T-helper 1 cell treated with Interleukin-12 subunit alpha and Interleukin-12 subunit beta and Interleukin-4 antibody, amounts not matched to agents 30 ng/mL and 1 ng/mL, for 36 hours (primary cell): Measurements from ENCODE around the gene ACAP2. TPM values are rescaled to one million over a fixed set of nuclear protein-coding genes. Genes with fewer than 3 reads are reported as not detected.
"Not testable (repeated sequence)": the region's sequence is repeated elsewhere in the genome, so short reads cannot be mapped to it uniquely, and the experiment has no call there.

Source experiments
- intact Hi-C: fragments of 100-400 bp; cut with micrococcal nuclease; formaldehyde crosslinking; loops from one replicate; pipeline ENCODE4 v1.15.1; 2024
- total RNA-seq: library from RNA; stranded (reverse); gene quantifications from 2 replicates; pipeline ENCODE4 v1.2.3, GENCODE V29; 2022

Gene ACAP2
- total RNA-seq, 1 donor from 2014 or later = 71.5 TPM

- intact Hi-C loops = no loop called here
These were observed 145.4 kb downstream of the ACAP2 start for GRCh38 chr3:195297446-195297845.

- intact Hi-C loops = no loop called here
These were observed 146.2 kb downstream of the ACAP2 start for GRCh38 chr3:195296662-195297061.

DNA sequence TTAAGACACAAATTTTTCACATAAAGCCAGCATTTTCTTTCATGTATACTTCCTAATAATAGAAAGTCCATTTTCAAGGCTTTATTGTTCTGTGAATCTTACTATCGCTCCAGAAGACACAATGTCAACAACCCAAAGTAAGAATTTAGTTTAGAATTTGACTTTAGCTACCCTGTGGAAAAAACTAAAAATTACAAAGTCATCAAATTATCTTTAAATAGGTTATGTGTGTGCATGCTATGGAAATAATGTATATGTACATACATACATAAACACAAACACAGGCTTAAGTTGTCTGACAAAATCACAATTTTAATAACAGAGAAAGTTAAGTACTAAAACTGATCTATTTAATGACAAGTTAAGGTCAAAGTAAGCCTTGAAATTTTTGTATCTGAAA is 151.7 kb downstream of the ACAP2 start:
- intact Hi-C loops = no loop called here

GRCh38 chr3:195290643-195291042 is 152.2 kb downstream of the ACAP2 start:
- intact Hi-C loops = not testable (repeated sequence)

DNA sequence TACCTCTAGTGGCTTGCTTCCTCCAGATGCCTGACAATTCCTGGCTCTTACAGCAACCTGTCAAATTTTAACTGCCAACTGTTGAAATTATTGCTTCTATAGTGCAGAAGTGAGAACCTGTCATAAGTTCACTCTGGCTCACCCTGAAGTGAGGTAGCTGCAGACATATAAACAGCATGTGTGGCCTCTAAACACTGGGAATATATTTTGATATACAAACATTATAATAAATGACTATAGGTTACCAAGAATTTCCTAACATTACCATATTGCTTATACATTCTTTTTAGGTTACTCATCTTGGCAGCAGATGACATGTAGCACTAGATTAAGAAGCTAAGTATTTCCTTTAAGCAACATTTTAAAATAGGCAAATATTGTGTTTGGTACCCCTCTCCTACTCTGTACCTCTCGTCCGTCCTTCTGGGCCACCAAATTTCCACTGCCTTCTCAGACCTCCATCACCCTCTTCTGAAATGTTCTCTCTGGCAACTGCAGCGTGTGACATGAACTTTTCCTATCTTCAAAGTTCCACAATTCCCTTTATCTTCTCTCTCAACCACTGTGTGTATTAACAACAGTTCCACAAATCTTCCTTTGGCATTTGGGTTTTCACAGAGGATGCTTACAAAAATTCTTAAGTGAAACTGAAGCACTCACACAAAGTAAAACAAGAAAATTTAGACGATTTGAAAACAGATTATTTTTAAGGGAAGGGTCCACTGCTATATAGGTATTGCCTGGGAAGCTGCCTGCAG is 156.5 kb downstream of the ACAP2 start:
- intact Hi-C loops = no loop called here

DNA sequence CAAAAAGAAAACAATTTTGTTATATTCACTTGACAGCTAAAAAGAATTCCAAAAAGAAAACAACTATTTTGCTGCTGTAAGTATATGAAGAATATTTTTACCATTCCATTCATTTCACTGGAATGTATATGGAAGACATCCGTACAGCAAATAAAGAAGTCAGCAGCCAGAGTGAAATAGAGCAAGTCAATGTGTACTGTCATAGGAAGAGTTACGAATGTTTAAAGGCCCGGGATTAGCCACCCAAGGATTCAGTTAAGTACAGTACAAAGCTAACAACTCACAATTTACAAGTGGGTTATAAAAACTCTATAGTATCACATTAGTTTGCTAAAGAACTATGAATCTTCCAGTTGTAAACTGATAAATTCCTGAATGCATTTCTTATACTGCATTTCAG is 157.4 kb downstream of the ACAP2 start:
- intact Hi-C loops = no loop called here

DNA sequence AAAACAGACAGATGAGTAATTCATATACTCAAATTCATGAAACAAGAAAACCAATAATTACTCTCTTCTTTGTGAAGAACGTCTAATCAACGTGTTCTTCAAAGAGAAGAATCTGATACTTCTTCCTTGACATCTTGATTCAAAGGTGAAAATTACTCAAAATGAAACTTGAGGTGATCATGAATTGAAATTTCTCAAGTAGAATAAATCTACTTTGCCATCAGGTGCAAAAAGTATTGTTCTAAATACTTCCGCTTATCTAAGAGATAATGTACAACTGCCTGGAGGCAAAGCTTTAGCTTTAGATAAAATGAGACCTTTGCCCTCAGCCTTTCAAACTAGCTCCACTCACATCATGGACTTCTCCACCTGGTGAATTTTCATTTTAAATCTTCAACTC is 158.0 kb downstream of the ACAP2 start:
- intact Hi-C loops = no loop called here

GRCh38 chr3:195282961-195283360 is 159.9 kb downstream of the ACAP2 start:
- intact Hi-C loops = no loop called here

DNA sequence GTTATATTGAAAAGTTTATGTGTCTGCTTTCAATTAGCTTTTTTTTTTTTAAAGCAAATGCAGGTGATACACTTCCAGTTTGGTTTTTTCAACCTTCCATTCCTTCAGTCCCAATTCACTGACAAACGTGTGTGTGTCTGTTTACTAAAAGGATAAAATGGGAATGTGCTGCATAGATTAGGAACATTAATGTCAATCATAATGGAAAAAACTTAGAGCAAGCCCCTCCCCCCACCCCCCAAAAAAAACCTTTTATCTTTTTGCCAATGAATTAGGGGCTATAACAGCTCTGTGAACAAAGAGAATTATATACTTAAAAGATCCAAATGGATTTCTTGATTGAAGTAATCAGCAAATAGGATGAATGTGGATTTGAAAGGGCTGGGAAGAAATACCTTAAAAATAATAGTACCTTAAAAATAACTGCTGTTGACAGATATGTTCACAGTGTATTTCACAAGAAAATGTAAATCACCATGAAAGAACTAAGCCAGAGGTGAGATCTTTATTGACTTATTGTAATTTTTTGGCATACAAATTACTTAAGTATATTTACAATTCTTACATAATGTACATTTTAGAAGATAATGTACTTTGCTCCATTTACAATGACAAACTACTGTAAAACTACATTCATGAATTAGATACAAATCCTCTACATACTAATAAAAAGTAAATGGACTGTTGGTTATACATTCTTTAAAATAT is 168.4 kb downstream of the ACAP2 start:
- intact Hi-C loops = loop anchor here (5.0 kb wide), 1 partner anchor 383 kb away; no protein-coding TSS in a partner anchor

- intact Hi-C loops = loop anchor here (1.0 to 5.0 kb wide), 12 partner anchors 11 to 635 kb away; partner anchors contain the start of genes ACAP2, LSG1 and PPP1R2
These were observed 171.2 kb downstream of the ACAP2 start for GRCh38 chr3:195271410-195272243.

DNA sequence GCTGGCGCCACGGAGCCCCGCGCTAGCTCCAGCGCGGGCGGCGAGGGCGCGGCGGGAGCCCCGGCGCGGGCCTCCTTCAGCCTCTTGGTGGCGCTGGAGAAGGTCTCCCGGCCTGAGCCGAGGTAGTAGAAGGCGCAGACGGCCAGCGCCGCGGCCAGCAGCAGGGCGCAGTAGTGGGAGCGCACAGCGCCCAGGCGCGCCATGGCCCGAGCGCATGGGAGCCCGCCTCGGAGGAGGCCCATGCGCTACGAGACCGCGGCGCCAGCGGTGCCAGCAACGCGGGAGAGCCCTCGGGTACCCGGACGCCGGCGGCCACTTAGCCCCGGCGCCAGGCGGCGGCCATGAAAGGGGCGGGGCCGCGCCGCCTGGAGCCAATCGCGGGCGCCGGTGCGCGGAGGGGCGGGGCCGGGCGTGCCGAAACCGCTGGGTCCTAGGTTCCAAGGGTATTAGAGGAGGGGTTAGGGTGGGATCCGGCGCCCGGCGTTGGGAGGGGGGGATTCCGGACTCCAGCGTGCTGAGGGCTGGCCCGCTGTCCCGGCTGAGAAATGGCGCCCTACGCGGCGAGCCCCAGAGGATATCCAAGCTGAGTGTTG is 171.9 kb downstream of the ACAP2 start, which contains the start of gene XXYLT1:
XXYLT1 (minus strand) TSS at position 343 of the 593 bp plus-strand sequence; CDS start at position 242, 101 bp downstream.
- intact Hi-C loops = loop anchor here (1.0 to 5.0 kb wide), 12 partner anchors 11 to 636 kb away; partner anchors contain the start of genes ACAP2, LSG1 and PPP1R2

DNA sequence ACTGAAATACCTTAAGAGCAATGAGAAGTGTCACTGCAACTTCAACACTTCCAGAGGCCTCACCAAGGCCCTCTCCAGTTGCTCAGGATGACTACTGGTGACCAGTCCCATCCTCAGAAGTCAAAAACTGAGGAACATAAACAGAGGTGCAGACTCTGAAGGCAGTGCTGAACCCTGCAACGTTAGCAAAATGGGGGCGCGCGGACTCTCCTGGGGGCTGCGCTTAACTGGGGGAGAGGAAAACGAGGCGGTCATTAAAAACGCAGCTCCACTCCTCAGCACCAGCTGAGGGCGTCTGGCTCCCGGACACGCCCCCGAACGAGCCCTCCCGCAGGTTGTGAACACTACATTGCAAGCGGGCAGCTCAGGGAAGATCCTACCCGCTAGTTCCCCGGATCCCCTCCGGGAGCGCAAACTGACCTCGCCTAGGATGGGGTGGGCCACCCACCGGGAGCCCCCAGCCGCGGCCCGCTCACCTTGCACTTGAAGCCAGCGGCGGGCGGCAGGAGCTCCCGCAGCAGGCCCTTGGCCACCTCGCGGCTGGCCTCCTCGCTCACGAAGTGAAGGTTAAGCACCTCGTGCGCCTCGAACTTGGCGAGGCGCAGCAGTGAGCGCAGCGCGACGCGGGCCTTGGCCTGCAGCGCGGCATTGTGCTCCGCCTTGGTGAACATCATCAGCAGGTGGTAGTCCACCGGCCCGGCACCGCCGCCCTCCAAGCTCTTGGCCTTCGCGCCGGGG is 172.6 kb downstream of the ACAP2 start:
- intact Hi-C loops = loop anchor here (2.0 to 5.0 kb wide), 2 partner anchors 387 to 637 kb away; no protein-coding TSS in a partner anchor

- intact Hi-C loops = loop anchor here (2.0 to 10.0 kb wide), 3 partner anchors 388 to 935 kb away; no protein-coding TSS in a partner anchor
These were observed 173.3 kb downstream of the ACAP2 start for GRCh38 chr3:195269375-195270078.

- intact Hi-C loops = loop anchor here (10.0 kb wide), 1 partner anchor 934 kb away; no protein-coding TSS in a partner anchor
These were observed 174.1 kb downstream of the ACAP2 start for GRCh38 chr3:195268576-195269309.

DNA sequence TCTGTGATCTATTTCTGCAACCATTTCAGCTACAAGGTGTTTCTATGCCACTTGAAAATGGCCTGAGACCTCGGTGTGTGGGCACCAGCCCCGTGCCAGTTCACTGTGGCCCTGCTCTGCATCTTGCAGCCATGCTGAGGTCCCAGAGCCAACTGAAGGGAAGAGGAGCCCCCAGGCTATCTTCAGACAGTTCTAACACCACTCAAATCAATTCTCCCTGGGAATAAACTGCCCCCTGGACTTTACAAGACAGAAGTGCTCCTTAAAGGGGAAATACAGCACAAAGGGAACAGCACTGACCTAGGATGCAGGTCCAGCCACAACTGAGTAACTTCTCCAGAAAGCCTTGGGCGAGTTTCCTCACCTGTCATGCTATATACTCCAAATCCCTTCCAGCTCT is 175.7 kb downstream of the ACAP2 start:
- intact Hi-C loops = loop anchor here (10.0 kb wide), 1 partner anchor 932 kb away; no protein-coding TSS in a partner anchor

DNA sequence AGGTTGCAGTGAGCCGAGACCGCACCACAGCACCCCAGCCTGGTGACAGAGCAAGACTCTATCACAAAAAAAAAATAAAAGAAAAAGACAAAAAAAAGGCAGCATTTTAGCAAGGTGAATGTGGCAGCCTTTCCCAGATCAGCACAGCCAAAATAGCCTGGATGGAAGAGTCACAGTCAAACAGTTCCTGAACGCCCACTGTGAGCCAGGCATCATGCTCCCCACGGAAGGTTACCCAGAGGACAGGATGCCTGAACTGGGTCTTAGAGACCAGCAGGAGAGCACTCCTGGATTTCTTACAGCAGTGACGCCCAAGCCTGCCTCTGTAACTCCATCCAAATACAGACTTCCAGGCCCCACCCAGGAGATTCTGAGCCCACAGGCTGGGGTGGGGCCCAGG is 176.4 kb downstream of the ACAP2 start:
- intact Hi-C loops = loop anchor here (10.0 kb wide), 1 partner anchor 932 kb away; no protein-coding TSS in a partner anchor

GRCh38 chr3:195265363-195265976 is 177.3 kb downstream of the ACAP2 start:
- intact Hi-C loops = loop anchor here (10.0 kb wide), 1 partner anchor 931 kb away; no protein-coding TSS in a partner anchor
